ENCODE results near the gene SRMS.

The SRMS gene

DNA sequence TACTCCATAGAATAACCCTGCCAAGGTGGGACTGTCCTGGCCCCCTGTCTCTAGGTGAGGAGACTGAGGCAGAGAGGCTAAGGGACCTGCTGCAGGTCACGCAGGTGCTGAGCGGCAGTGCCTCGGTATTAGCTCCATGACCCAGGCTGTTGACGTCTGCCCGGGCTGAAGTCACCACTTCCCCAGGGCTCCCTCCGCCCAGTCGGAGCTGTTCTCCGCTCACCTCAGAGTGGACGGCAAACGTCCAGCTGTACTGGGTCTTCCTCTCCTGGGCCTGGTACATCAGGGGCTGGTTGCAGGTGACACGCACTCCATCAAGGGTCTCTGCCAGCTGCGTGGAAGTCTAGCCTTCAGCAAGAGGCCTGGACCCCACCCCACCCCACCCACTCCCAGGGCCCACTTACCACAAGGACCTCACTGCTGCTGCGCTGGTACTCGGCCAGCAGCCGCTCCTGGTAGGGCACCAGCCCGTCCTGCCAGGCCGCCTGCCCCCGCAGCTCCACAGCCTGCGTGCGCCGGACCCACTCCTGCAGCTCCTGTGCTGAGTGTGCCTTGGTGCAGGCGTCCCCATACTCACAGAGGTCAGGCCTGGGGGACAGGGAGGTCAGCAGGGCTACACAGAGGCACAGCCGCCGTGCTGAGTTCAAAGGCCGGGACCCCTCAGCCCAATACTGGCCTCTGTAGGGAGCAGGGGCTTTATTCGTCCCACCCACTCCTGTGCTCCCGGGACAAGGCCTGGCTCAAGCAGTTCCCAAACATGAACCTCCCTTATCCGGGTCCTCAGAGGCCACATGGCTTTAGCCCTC lies 22.9 kb upstream of the SRMS start:
- H2BK15ac ChIP-seq (ENCODE audit: low read length), result no peak overlapping the region
- H3K4ac ChIP-seq (ENCODE audit: low read length), result no peak overlapping the region
- no peaks in the 10 kb centered on the region for H3K9me3 ChIP-seq (replicated peaks in 1 of 2; ENCODE audit: control insufficient read depth in 2 of 2, insufficient read depth in 1 of 2, low read depth in 1 of 2, low read length in 2 of 2)
- no peak overlapping the region for H4K91ac ChIP-seq (ENCODE audit: low read depth, low read length, poor library complexity)
- H2AFZ ChIP-seq (ENCODE audit: low read length), result no peak overlapping the region
- peaks cover 3 to 14% of the 10 kb centered on the region in 2 donors for H3K4me1 ChIP-seq (ENCODE audit: control insufficient read depth in 2 of 2, insufficient read depth in 1 of 2, low read depth in 1 of 2, low read length in 2 of 2)
- peak overlapping the region; percentile 55 for H3K23ac ChIP-seq (ENCODE audit: low read depth, low read length, poor library complexity)
- H2BK120ac ChIP-seq (ENCODE audit: low read depth, low read length), result no peak overlapping the region
- peaks cover 3% of the 10 kb centered on the region for H3K79me1 ChIP-seq (ENCODE audit: low read depth, low read length)
- no peaks in the 10 kb centered on the region for H3K36me3 ChIP-seq (replicated peaks in 1 of 2; ENCODE audit: control insufficient read depth in 2 of 2, insufficient read depth in 2 of 2, low read length in 2 of 2)
- no peak overlapping the region for H3K9ac ChIP-seq (ENCODE audit: low read depth, low read length, poor library complexity)
- H2BK12ac ChIP-seq (ENCODE audit: low read length), result no peak overlapping the region
- H4K8ac ChIP-seq (ENCODE audit: low read depth, low read length), result no peak overlapping the region
- no peaks in the 10 kb centered on the region for H3K27me3 ChIP-seq (ENCODE audit: control insufficient read depth in 3 of 3, insufficient read depth in 3 of 3, low read depth in 1 of 3, low read length in 3 of 3)
- DNase-seq (ENCODE audit: low spot score), result no peak
- no peak overlapping the region for H3K27ac ChIP-seq (replicated peaks; ENCODE audit: low read length)
- no peak overlapping the region for H3K14ac ChIP-seq (ENCODE audit: low read length)
- WGBS, 2 donors (ENCODE audit: extremely low coverage in 2 of 2, insufficient read length in 2 of 2, insufficient replicate concordance in 1 of 2), result no CpG with 5 or more reads among the region's 28 CpGs
- H3K18ac ChIP-seq (ENCODE audit: low read length), result peak overlapping the region; percentile 17
- no peak overlapping the region for H2BK5ac ChIP-seq (ENCODE audit: low read length)
- H3K4me2 ChIP-seq (ENCODE audit: insufficient read depth, low read length, poor library complexity, severe bottlenecking), result no peak overlapping the region
- no peak overlapping the region for H2AK5ac ChIP-seq (ENCODE audit: low read depth, low read length)
- H3K4me3 ChIP-seq (ENCODE audit: low read length in 2 of 2), result no peak overlapping the region

DNA sequence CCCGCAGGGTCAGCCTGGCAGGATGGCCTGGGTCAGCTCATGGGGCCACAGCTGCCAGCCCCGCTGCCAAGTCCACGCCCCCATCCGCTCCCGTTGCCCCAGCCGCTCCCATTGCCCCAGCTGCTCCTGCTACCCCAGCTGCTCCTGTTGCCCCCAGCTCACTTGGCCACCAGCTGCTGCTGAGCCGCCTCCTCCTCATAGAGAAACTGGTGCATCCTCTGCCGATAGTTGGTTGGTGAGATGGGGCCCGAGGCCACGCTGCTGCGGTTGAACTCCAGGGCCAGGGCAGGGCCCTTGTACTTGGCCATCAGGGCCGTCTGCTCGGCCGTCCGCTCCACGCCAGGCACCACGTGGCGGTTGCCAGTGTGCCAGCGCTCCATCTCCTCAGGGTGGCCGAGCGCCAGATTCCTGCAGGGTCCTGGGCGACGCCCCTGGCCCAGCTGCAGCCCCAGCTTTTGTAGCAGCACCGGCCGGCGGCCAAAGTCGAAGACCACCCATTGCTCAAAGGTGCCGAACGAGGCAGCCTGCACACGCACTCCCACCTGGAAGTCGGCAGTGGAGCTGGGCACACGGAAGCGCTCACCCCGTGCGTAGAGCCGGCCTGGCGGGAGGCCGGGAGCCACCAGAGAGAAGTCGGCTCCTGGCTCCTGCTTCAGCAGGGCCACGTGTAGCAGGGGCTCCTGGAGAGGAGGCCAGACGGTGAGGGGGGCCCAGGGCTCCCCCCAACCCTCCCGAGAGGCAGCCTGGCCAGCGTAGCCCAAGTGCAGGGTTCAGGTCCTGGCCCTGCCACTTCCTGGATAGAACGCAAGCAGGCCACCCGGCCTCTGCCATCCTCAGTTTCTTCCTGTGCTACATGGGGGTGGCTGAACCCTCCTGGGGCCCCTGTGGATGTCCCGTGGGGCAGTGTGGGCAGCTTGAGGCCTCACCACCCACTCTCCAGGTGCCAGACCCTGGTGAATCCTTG lies 21.7 kb upstream of the SRMS start:
- peak overlapping the region; percentile 43 for H3K23ac ChIP-seq (ENCODE audit: low read depth, low read length, poor library complexity)
- DNase-seq (ENCODE audit: low spot score), result no peak

DNA sequence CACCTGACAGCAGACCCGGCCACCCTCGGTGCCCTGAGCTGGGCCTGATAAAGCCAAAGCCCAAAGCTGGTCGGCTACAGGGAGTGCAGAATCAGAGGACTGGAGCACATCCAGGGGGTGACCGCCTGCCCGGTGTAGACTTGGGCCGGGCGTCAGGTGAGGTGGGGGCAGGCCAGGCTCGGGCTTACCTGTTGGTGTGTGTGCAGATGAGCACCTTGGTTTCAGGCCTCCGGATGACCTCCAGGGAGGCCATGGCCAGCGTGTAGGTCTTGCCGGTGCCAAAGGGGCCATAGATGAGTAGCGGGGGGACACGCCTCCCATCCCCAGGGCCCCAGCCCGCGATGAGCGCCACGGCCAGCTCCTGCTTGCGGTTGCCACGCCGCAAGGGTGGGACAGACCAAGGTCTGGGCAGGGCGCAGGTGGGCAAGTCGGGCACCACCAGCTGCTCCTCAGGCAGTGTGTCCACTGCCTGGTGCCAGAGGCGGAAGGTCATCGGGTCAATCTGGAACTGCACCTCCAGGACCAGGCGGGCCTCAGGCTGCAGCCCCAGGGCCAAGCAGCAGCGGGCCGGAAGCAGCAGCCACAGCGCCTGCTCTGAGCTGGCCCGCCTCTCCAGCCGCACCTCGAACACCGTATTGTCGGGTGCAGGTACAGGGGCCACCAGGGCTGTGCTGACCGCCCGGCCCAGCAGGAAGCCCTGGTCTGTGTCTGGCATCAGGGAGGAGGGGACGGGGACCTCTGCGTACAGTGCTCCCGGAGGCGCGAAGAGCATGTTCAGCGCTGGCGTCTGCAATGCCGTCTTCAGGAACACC lies 20.8 kb upstream of the SRMS start:
- Histone ChIP-seq H3K9me3 (replicated peaks in 1 of 2; ENCODE audit: control insufficient read depth in 2 of 2, insufficient read depth in 1 of 2, low read depth in 1 of 2, low read length in 2 of 2) (no peaks in the 10 kb centered on the region), H3K14ac (ENCODE audit: low read length) (peak overlapping the region; percentile 56), H3K18ac (ENCODE audit: low read length) (no peak overlapping the region), H3K23ac (ENCODE audit: low read depth, low read length, poor library complexity) (no peak overlapping the region), H2BK15ac (ENCODE audit: low read length) (no peak overlapping the region), H2AFZ (ENCODE audit: low read length) (no peak overlapping the region), H2BK12ac (ENCODE audit: low read length) (peak overlapping the region; percentile 41), H3K4me1 (ENCODE audit: control insufficient read depth in 2 of 2, insufficient read depth in 1 of 2, low read depth in 1 of 2, low read length in 2 of 2) (peaks cover 2 to 3% of the 10 kb centered on the region in 2 donors), H2BK120ac (ENCODE audit: low read depth, low read length) (no peak overlapping the region), H3K27ac (replicated peaks; ENCODE audit: low read length) (no peak overlapping the region), H2AK5ac (ENCODE audit: low read depth, low read length) (peak overlapping the region; percentile 37), H3K4me3 (ENCODE audit: low read length in 2 of 2) (no peak overlapping the region), H2BK5ac (ENCODE audit: low read length) (no peak overlapping the region), H3K27me3 (ENCODE audit: control insufficient read depth in 3 of 3, insufficient read depth in 3 of 3, low read depth in 1 of 3, low read length in 3 of 3) (no peaks in the 10 kb centered on the region), H3K4me2 (ENCODE audit: insufficient read depth, low read length, poor library complexity, severe bottlenecking) (no peak overlapping the region), H3K79me1 (ENCODE audit: low read depth, low read length) (peaks cover 4% of the 10 kb centered on the region), H4K91ac (ENCODE audit: low read depth, low read length, poor library complexity) (peak overlapping the region; percentile 53), H3K9ac (ENCODE audit: low read depth, low read length, poor library complexity) (no peak overlapping the region), H4K8ac (ENCODE audit: low read depth, low read length) (no peak overlapping the region), H3K4ac (ENCODE audit: low read length) (peak overlapping the region; percentile 53), H3K36me3 (replicated peaks in 1 of 2; ENCODE audit: control insufficient read depth in 2 of 2, insufficient read depth in 2 of 2, low read length in 2 of 2) (no peaks in the 10 kb centered on the region)
- no peak for DNase-seq (ENCODE audit: low spot score)
- no CpG with 5 or more reads among the region's 43 CpGs for WGBS, 2 donors (ENCODE audit: extremely low coverage in 2 of 2, insufficient read length in 2 of 2, insufficient replicate concordance in 1 of 2)

More for the DNA sequence above, 21.7 kb upstream of the SRMS start:
- Histone ChIP-seq H3K18ac (ENCODE audit: low read length) (peak overlapping the region; percentile 57), H4K91ac (ENCODE audit: low read depth, low read length, poor library complexity) (no peak overlapping the region), H3K79me1 (ENCODE audit: low read depth, low read length) (peaks cover 4% of the 10 kb centered on the region), H3K4me2 (ENCODE audit: insufficient read depth, low read length, poor library complexity, severe bottlenecking) (no peak overlapping the region), H3K4ac (ENCODE audit: low read length) (no peak overlapping the region), H2BK15ac (ENCODE audit: low read length) (peak overlapping the region; percentile 49), H2BK12ac (ENCODE audit: low read length) (peak overlapping the region; percentile 41), H2BK5ac (ENCODE audit: low read length) (no peak overlapping the region), H3K14ac (ENCODE audit: low read length) (peak overlapping the region; percentile 17), H3K9ac (ENCODE audit: low read depth, low read length, poor library complexity) (peak overlapping the region; percentile 21), H2AK5ac (ENCODE audit: low read depth, low read length) (no peak overlapping the region), H3K27ac (replicated peaks; ENCODE audit: low read length) (no peak overlapping the region), H2AFZ (ENCODE audit: low read length) (no peak overlapping the region), H3K36me3 (replicated peaks in 1 of 2; ENCODE audit: control insufficient read depth in 2 of 2, insufficient read depth in 2 of 2, low read length in 2 of 2) (no peaks in the 10 kb centered on the region), H3K9me3 (replicated peaks in 1 of 2; ENCODE audit: control insufficient read depth in 2 of 2, insufficient read depth in 1 of 2, low read depth in 1 of 2, low read length in 2 of 2) (no peaks in the 10 kb centered on the region), H3K4me1 (ENCODE audit: control insufficient read depth in 2 of 2, insufficient read depth in 1 of 2, low read depth in 1 of 2, low read length in 2 of 2) (peaks cover 2 to 7% of the 10 kb centered on the region in 2 donors), H3K27me3 (ENCODE audit: control insufficient read depth in 3 of 3, insufficient read depth in 3 of 3, low read depth in 1 of 3, low read length in 3 of 3) (no peaks in the 10 kb centered on the region), H3K4me3 (ENCODE audit: low read length in 2 of 2) (no peak overlapping the region), H4K8ac (ENCODE audit: low read depth, low read length) (peak overlapping the region; percentile 43), H2BK120ac (ENCODE audit: low read depth, low read length) (no peak overlapping the region)
- WGBS, 2 donors (ENCODE audit: extremely low coverage in 2 of 2, insufficient read length in 2 of 2, insufficient replicate concordance in 1 of 2), result no CpG with 5 or more reads among the region's 46 CpGs
